Right lobe of liver (tissue), 4 donors: ENCODE measurements around the gene CLSTN2.

Source experiments
- POLR2A ChIP-seq: fragments of 450-650 bp; IDR thresholded peaks from one replicate; pipeline ENCODE4 v1.6.1; 2017; ENCODE audit warnings: antibody characterized with exemption, mild to moderate bottlenecking
- TF ChIP-seq, protein P1 (sequence below), 4 donors: fragments of 200-600 bp in 3 of 4; fragments of 450-650 bp in 1 of 4; IDR thresholded peaks; one replicate each; pipeline versions ENCODE4 v1.5.1 to v1.8.0; 2016 to 2022; ENCODE audit warnings: antibody characterized with exemption in 4 of 4, mild to moderate bottlenecking in 2 of 4
- donor health status: DM: no; HTN: no; CAD: no.
- donor health status: DM: no; HTN: no; CAD: no.
- donor health status: DM: no; HTN: yes; CAD: no.

DNA sequence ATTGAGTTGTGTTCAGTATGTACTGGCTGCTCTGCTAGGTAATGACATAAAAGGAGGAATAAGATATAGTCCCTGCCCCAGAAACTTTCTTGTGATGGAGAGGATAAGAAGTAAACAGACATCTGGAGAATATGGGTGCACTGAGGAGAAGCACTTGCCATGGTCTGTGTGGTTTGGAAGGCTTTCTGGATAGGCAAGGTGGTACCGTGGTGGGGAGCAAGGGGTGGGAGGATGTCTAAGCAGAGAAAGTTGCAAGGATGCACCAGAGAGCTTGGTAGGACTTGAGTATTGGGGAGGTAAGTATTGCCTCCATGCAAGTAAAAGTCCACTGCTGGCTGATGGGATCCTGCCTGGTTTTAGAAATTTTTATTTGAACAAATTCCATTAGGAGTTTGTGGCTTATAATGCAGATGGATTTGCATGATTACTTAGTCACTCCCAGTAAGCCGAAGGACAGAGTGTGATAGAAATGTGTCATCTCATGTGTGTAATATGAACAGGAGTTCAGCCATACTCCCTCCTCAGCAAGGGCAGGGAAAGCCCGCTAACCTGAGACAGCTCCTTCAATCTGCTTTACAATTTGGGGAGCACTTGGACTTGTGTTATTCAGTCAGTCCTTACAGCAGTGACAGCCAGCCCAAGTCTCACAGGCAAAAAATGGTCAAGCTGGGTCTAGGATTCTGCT lies 53.6 kb downstream of the CLSTN2 start:
- TF ChIP-seq, protein P1, sequence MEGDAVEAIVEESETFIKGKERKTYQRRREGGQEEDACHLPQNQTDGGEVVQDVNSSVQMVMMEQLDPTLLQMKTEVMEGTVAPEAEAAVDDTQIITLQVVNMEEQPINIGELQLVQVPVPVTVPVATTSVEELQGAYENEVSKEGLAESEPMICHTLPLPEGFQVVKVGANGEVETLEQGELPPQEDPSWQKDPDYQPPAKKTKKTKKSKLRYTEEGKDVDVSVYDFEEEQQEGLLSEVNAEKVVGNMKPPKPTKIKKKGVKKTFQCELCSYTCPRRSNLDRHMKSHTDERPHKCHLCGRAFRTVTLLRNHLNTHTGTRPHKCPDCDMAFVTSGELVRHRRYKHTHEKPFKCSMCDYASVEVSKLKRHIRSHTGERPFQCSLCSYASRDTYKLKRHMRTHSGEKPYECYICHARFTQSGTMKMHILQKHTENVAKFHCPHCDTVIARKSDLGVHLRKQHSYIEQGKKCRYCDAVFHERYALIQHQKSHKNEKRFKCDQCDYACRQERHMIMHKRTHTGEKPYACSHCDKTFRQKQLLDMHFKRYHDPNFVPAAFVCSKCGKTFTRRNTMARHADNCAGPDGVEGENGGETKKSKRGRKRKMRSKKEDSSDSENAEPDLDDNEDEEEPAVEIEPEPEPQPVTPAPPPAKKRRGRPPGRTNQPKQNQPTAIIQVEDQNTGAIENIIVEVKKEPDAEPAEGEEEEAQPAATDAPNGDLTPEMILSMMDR (IDR thresholded peaks at IDR 0.05): no peak
- TF ChIP-seq POLR2A: no peak
